Upper lobe of left lung (tissue), 4 donors: Measurements from ENCODE around the gene SDC3.

ENCODE experiments used
- CTCF ChIP-seq, 6 experiments: fragments of 450-650 bp in 4 of 6; fragments of 200-600 bp in 2 of 6; sonication (generic) in 2 of 6; IDR thresholded peaks; one replicate each; pipeline ENCODE4 v1.5.1; 2016 to 2019; ENCODE audit warnings: antibody characterized with exemption in 6 of 6
- POLR2AphosphoS5 ChIP-seq, 2 donors: sonication (generic); formaldehyde crosslinking; IDR thresholded peaks; one replicate each; pipeline ENCODE4 v1.5.1; 2017; ENCODE audit warnings: antibody characterized with exemption in 2 of 2

GRCh38 chr1:30948278-30948677 lies 39.7 kb upstream of the SDC3 start:
- TF ChIP-seq CTCF (IDR thresholded peaks at IDR 0.05) (no peak), POLR2AphosphoS5 (IDR thresholded peaks at IDR 0.05) (no peak)
